Endothelial cell of umbilical vein (primary cell): Measurements from ENCODE around the gene APOLD1. TPM values are rescaled to one million over a fixed set of nuclear protein-coding genes. Genes with fewer than 3 reads are reported as not detected.

Experiments used
- BruUV-seq: library from RNA; stranded (reverse); fragments of 400-500 nt; replicated peaks from 2 replicates; lab custom pipeline; 2021; lab: Mats Ljungman, UMichigan
- CTCF ChIA-PET: fragments of 300-600, 350-600 bp; sonication (Branson Sonifier 250); formaldehyde crosslinking; loops from one replicate; lab custom pipeline; 2021; ENCODE audit warnings: antibody characterized with exemption, inconsistent platforms; lab: Charles Lee
- POLR2A ChIA-PET: fragments of 300-600, 350-600 bp; sonication (Branson Sonifier 250); formaldehyde crosslinking; loops from one replicate; lab custom pipeline; 2021; ENCODE audit warnings: antibody characterized with exemption, inconsistent platforms; lab: Charles Lee
- DNase-seq: peaks from one replicate; pipeline ENCODE4 v3.0.0-alpha.2; 2011; ENCODE audit warnings: low read depth, low spot score
- FAIRE-seq: peaks from 2 replicates; lab custom pipeline; 2011; peaks lifted over from hg19 to GRCh38; lab: Jason Lieb, UNC
- H2AFZ ChIP-seq: 2 replicates; pipeline ENCODE4 v1.6.0; 2012; ENCODE audit warnings: low read depth, low read length, control low read depth, inconsistent platforms
- H3K27ac ChIP-seq: 2 replicates; pipeline ENCODE4 v1.5.1; 2011; ENCODE audit warnings: low read depth, mild to moderate bottlenecking, control low read depth, low read length, moderate library complexity; ENCODE audit not compliant: insufficient read depth
- H3K27me3 ChIP-seq, 2 experiments: 2 replicates each; pipeline versions ENCODE4 v1.6.0 to v1.6.1; 2011; ENCODE audit warnings: low read length in 2 of 2, mixed read lengths in 1 of 2; ENCODE audit not compliant: control insufficient read depth in 2 of 2, insufficient read depth in 2 of 2
- H3K36me3 ChIP-seq, 2 experiments: 2 replicates in 1 of 2; 3 replicates in 1 of 2; pipeline ENCODE4 v1.5.1; 2011; ENCODE audit warnings: low read length in 2 of 2, mild to moderate bottlenecking in 1 of 2, moderate library complexity in 1 of 2; ENCODE audit not compliant: control insufficient read depth in 2 of 2, insufficient read depth in 2 of 2; ENCODE audit errors: extremely low read depth in 1 of 2
- H3K4me1 ChIP-seq: 3 replicates; pipeline ENCODE4 v1.5.1; 2011; ENCODE audit warnings: mild to moderate bottlenecking, low read length; ENCODE audit not compliant: control insufficient read depth, insufficient read depth; ENCODE audit errors: extremely low read depth
- H3K4me2 ChIP-seq: 2 replicates; pipeline ENCODE4 v1.6.1; 2011; ENCODE audit warnings: low read length, control low read depth, mixed read lengths; ENCODE audit not compliant: insufficient read depth
- H3K4me3 ChIP-seq, 3 experiments: fragments of 200-600 bp in 1 of 3; sonication (generic), shearing (Covaris generic) in 1 of 3; replicated peaks in 1 of 3; 2 replicates each; pipeline ENCODE4 v1.5.1; 2011 to 2016; ENCODE audit warnings: control low read depth in 3 of 3, low read length in 3 of 3, mild to moderate bottlenecking in 2 of 3, inconsistent platforms in 1 of 3, low read depth in 1 of 3, moderate library complexity in 1 of 3; ENCODE audit not compliant: insufficient read depth in 1 of 3
- H3K79me2 ChIP-seq: 2 replicates; pipeline ENCODE4 v1.6.0; 2012; ENCODE audit warnings: low read length, inconsistent platforms; ENCODE audit not compliant: control insufficient read depth, insufficient read depth
- H3K9ac ChIP-seq: replicated peaks from 2 replicates; pipeline ENCODE3; 2011; ENCODE audit warnings: low read length, control low read depth; ENCODE audit not compliant: insufficient read depth; ENCODE audit errors: extremely low read depth
- H3K9me1 ChIP-seq: replicated peaks from 3 replicates; pipeline ENCODE4 v1.6.0; 2011; ENCODE audit warnings: mild to moderate bottlenecking, low read length; ENCODE audit not compliant: control insufficient read depth, insufficient read depth; ENCODE audit errors: extremely low read depth
- H3K9me3 ChIP-seq: replicated peaks from 2 replicates; pipeline ENCODE4 v1.5.1; 2012; ENCODE audit warnings: low read length, inconsistent platforms; ENCODE audit not compliant: control insufficient read depth, insufficient read depth
- H4K20me1 ChIP-seq: replicated peaks from 2 replicates; pipeline ENCODE3; 2011; ENCODE audit warnings: mild to moderate bottlenecking, low read length; ENCODE audit not compliant: control insufficient read depth, insufficient read depth; ENCODE audit errors: extremely low read depth
- CTCF ChIP-seq, 2 donors: IDR thresholded peaks; 1 replicate in 1 of 2; 2 replicates in 1 of 2; pipeline ENCODE4 v1.5.1; 2011; ENCODE audit warnings: low read length in 2 of 2, mild to moderate bottlenecking in 2 of 2, moderate library complexity in 2 of 2, control low read depth in 1 of 2, inconsistent platforms in 1 of 2, low read depth in 1 of 2; ENCODE audit not compliant: insufficient read depth in 1 of 2; ENCODE audit errors: extremely low read depth in 1 of 2
- EZH2 ChIP-seq: IDR thresholded peaks from 2 replicates; pipeline ENCODE4 v1.6.1; 2012; ENCODE audit warnings: borderline replicate concordance, low read depth, mild to moderate bottlenecking, moderate library complexity, low read length, inconsistent platforms; ENCODE audit not compliant: severe bottlenecking
- FOS ChIP-seq: IDR thresholded peaks from 2 replicates; pipeline ENCODE4 v1.6.1; 2011; ENCODE audit warnings: mild to moderate bottlenecking, low read length, moderate library complexity, borderline replicate concordance; ENCODE audit not compliant: insufficient read depth
- GATA2 ChIP-seq: IDR thresholded peaks from 2 replicates; pipeline ENCODE4 v1.7.0; 2011; ENCODE audit warnings: low read depth, mild to moderate bottlenecking, moderate library complexity, mixed read lengths, low read length; ENCODE audit not compliant: insufficient read length, insufficient read depth
- JUN ChIP-seq: IDR thresholded peaks from 2 replicates; pipeline ENCODE4 v1.6.1; 2011; ENCODE audit warnings: borderline replicate concordance, low read depth; ENCODE audit not compliant: insufficient read length, insufficient read depth
- MAX ChIP-seq: IDR thresholded peaks from 2 replicates; pipeline ENCODE4 v1.6.1; 2011; ENCODE audit not compliant: insufficient read depth, insufficient read length
- MYC ChIP-seq: IDR thresholded peaks from one replicate; pipeline ENCODE4 v1.6.1; 2011; ENCODE audit warnings: mild to moderate bottlenecking, low read depth, low read length
- POLR2A ChIP-seq: IDR thresholded peaks from 2 replicates; pipeline ENCODE4 v1.6.1; 2012; ENCODE audit warnings: low read depth, mild to moderate bottlenecking, control low read depth, low read length
- POLR2AphosphoS5 ChIP-seq: IDR thresholded peaks from 2 replicates; pipeline ENCODE4 v1.6.1; 2012; ENCODE audit warnings: low read depth, mild to moderate bottlenecking, control low read depth, low read length, moderate library complexity; ENCODE audit not compliant: insufficient read depth
- dilution Hi-C: fragments of 300-500 bp; cut with MboI; formaldehyde crosslinking; loops from one replicate; pipeline ENCODE4 v1.15.0; 2019; ENCODE audit warnings: low sequenced_read_pairs; ENCODE audit not compliant: extremely low pct_ligation_motif_present
- intact Hi-C: fragments of 100-400 bp; cut with micrococcal nuclease; formaldehyde crosslinking; loops from one replicate; pipeline ENCODE4 v1.10.0; 2022
- polyA plus RNA-seq, 4 experiments: library from polyadenylated mRNA; depleted of rRNA in 3 of 4; stranded (reverse) in 3 of 4; unstranded in 1 of 4; fragments of >200 nt; gene quantifications; 2 replicates each; pipeline versions ENCODE4 v1.2.1 to v1.2.3, GENCODE V29; 2011 to 2012; ENCODE audit warnings: missing spikeins in 1 of 4
- total RNA-seq: library from RNA; stranded (reverse); gene quantifications from 2 replicates; pipeline ENCODE4 v1.2.3, GENCODE V29; 2021

The APOLD1 gene
- total and polyA plus RNA-seq, 2 donors (not counting 3 experiments of a cell fraction or from before 2014, with no cell fraction given), result 3.7 to 6.0 TPM

- no peak overlapping the region for H3K9ac ChIP-seq
- H3K9me3 ChIP-seq, result no peaks in the 10 kb centered on the region
- no peaks in the 10 kb centered on the region for H3K36me3 ChIP-seq
- no peak overlapping the region for H2AFZ ChIP-seq
- no TSS peak for BruUV-seq
- dilution Hi-C loops, result no loop called here
- no peak for DNase-seq
- POLR2A ChIA-PET, result no interaction called here
- no peaks in the 10 kb centered on the region for H3K27me3 ChIP-seq
- H3K27ac ChIP-seq, result no peak overlapping the region
- intact Hi-C loops, result no loop called here
- CTCF ChIA-PET, result no interaction called here
- H4K20me1 ChIP-seq, result no peaks in the 10 kb centered on the region
- peaks cover 24% of the 10 kb centered on the region for H3K79me2 ChIP-seq
- FAIRE-seq, result no peak
- H3K9me1 ChIP-seq, result no peaks in the 10 kb centered on the region
- TF ChIP-seq EZH2 (no peak), CTCF (IDR thresholded peaks at IDR 0.05; ENCODE audit: extremely low read depth in 1 of 2, insufficient read depth in 1 of 2, low read depth in 1 of 2, low read length in 2 of 2) (no peak), FOS (no peak), MYC (no peak), MAX (no peak), POLR2AphosphoS5 (no peak), POLR2A (no peak), JUN (no peak), GATA2 (no peak)
- no peak overlapping the region for H3K4me3 ChIP-seq
- H3K4me2 ChIP-seq, result no peak overlapping the region
- peaks cover 35% of the 10 kb centered on the region for H3K4me1 ChIP-seq
Measured at GRCh38 chr12:12810553-12811021, 25.1 kb downstream of the APOLD1 start.
